A549 (cell line): Measurements from ENCODE around the gene AQP7. TPM values are rescaled to one million over a fixed set of nuclear protein-coding genes. Genes with fewer than 3 reads are reported as not detected.

ENCODE experiments used
- ATAC-seq, 2 experiments: fragments of 200-7000 bp in 1 of 2; fragments of >200 bp in 1 of 2; cut with Nextera tagmentation in 1 of 2; cut with Tn5 transposase in 1 of 2; 3 replicates each; pipeline versions ENCODE4 v1.8.0 to v1.9.1; 2018 to 2020; ENCODE audit warnings: mild to moderate bottlenecking in 1 of 2, moderate library complexity in 1 of 2
- CTCF ChIA-PET: fragments of 300-600 bp; sonication (Branson Sonifier 250); formaldehyde crosslinking; extraction: SDS; loops from one replicate; lab custom pipeline; 2021; ENCODE audit warnings: antibody characterized with exemption, inconsistent platforms; lab: Yijun Ruan, JAX
- POLR2A ChIA-PET: fragments of 350-600 bp; formaldehyde crosslinking; extraction: SDS; loops from one replicate; lab custom pipeline; 2021; ENCODE audit warnings: antibody characterized with exemption, inconsistent platforms; lab: Yijun Ruan, JAX
- DNase-seq, 2 experiments: peaks; one replicate each; pipeline versions ENCODE4 v3.0.0 to v3.0.0-alpha.2; 2011 to 2016; ENCODE audit warnings: low read depth in 1 of 2, low spot score in 1 of 2
- FAIRE-seq: peaks from 2 replicates; lab custom pipeline; 2011; peaks lifted over from hg19 to GRCh38; lab: Jason Lieb, UNC
- H3K27ac ChIP-seq, 2 experiments: fragments of >200 bp; sonication (Bioruptor Twin); formaldehyde crosslinking; 3 replicates each; pipeline ENCODE4 v1.5.1; 2016 to 2017
- H3K4me1 ChIP-seq: fragments of >200 bp; sonication (Bioruptor Twin); formaldehyde crosslinking; 3 replicates; pipeline ENCODE4 v1.6.1; 2016
- H3K4me2 ChIP-seq: fragments of >200 bp; sonication (Bioruptor Twin); formaldehyde crosslinking; 3 replicates; pipeline ENCODE4 v1.6.1; 2016
- H3K4me3 ChIP-seq: fragments of >200 bp; sonication (Bioruptor Twin); formaldehyde crosslinking; 3 replicates; pipeline ENCODE4 v1.5.1; 2016
- H3K9me3 ChIP-seq: fragments of >200 bp; sonication (Bioruptor Twin); formaldehyde crosslinking; 3 replicates; pipeline ENCODE4 v1.6.1; 2016
- CBX2 ChIP-seq: fragments of 200-600 bp; sonication (generic); IDR thresholded peaks from 2 replicates; pipeline ENCODE4 v1.6.1; 2016; ENCODE audit warnings: low read depth, mild to moderate bottlenecking, borderline replicate concordance
- EHMT2 ChIP-seq: fragments of 200-600 bp; sonication (generic); IDR thresholded peaks from 2 replicates; pipeline ENCODE4 v1.6.1; 2016; ENCODE audit warnings: antibody characterized with exemption, low read depth, mild to moderate bottlenecking, moderate library complexity
- ESRRA ChIP-seq: fragments of 150-350 bp; IDR thresholded peaks from 2 replicates; pipeline ENCODE4 v1.6.1; 2014; ENCODE audit warnings: mild to moderate bottlenecking, low read length, borderline replicate concordance
- FOSL2 ChIP-seq, 2 experiments: fragments of 450-650 bp in 1 of 2; fragments of >200 bp in 1 of 2; sonication (Bioruptor Twin) in 1 of 2; formaldehyde crosslinking; IDR thresholded peaks; 2 replicates each; pipeline versions ENCODE4 v1.5.0 to v1.6.1; 2016 to 2020; ENCODE audit warnings: mild to moderate bottlenecking in 1 of 2, moderate library complexity in 1 of 2
- HOXB5 ChIP-seq: fragments of 250-450 bp; sonication (Bioruptor Pico); IDR thresholded peaks from 2 replicates; pipeline ENCODE4 v1.5.0; 2020; ENCODE audit warnings: mild to moderate bottlenecking, moderate library complexity
- MYC ChIP-seq: IDR thresholded peaks from 2 replicates; pipeline ENCODE4 v1.6.1; 2012; ENCODE audit warnings: mild to moderate bottlenecking, inconsistent platforms, low read length, improper control_type of control experiment, borderline replicate concordance
- NPAS2 ChIP-seq: fragments of 250-450 bp; sonication (Bioruptor Pico); IDR thresholded peaks from 2 replicates; pipeline ENCODE4 v1.8.0; 2022; ENCODE audit warnings: mild to moderate bottlenecking, moderate library complexity, borderline replicate concordance
- PBX3 ChIP-seq: IDR thresholded peaks from 2 replicates; pipeline ENCODE4 v1.6.1; 2012
- RAD21 ChIP-seq, 2 experiments: fragments of >200 bp in 1 of 2; sonication (Bioruptor Twin) in 1 of 2; formaldehyde crosslinking in 1 of 2; IDR thresholded peaks in 1 of 2; conservative IDR thresholded peaks in 1 of 2; 2 replicates in 1 of 2; 3 replicates in 1 of 2; pipeline ENCODE4 v1.6.1; 2012 to 2018; ENCODE audit warnings: inconsistent platforms in 1 of 2
- RCOR1 ChIP-seq: fragments of 150-350 bp; IDR thresholded peaks from 2 replicates; pipeline ENCODE4 v1.6.1; 2014; ENCODE audit warnings: antibody characterized with exemption, low read length, low read depth
- TFCP2L1 ChIP-seq: fragments of 250-450 bp; sonication (Bioruptor Pico); IDR thresholded peaks from 2 replicates; pipeline ENCODE4 v1.5.0; 2021; ENCODE audit warnings: mild to moderate bottlenecking
- ZSCAN20 ChIP-seq: fragments of 250-450 bp; sonication (Bioruptor Pico); IDR thresholded peaks from 2 replicates; pipeline ENCODE4 v1.8.0; 2022; ENCODE audit warnings: mild to moderate bottlenecking, moderate library complexity
- WGBS: methylation state at CpG from one replicate; pipeline ENCODE4 v1.1.6; 2017; ENCODE audit errors: missing lambda C conversion rate; 5-methylcytosine and 5-hydroxymethylcytosine counted together
- polyA plus RNA-seq, 4 experiments: library from polyadenylated mRNA; depleted of rRNA in 3 of 4; stranded (reverse); fragments of >200 nt; fragmentation: RNase III in 1 of 4; extraction: RNeasy Plus Mini Kit Qiagen cat#74134 plus additional on column Dnase treatment in 1 of 4; gene quantifications; 2 replicates in 3 of 4; 3 replicates in 1 of 4; pipeline ENCODE4 v1.2.3, GENCODE V29; 2011 to 2017
- TF ChIP-seq, protein P1 (sequence below): IDR thresholded peaks from 2 replicates; pipeline ENCODE4 v1.6.1; 2012
- TF ChIP-seq, protein P2 (sequence below): fragments of 200-600 bp; sonication (generic); IDR thresholded peaks from 2 replicates; pipeline ENCODE4 v1.6.1; 2016; ENCODE audit warnings: antibody characterized with exemption, mild to moderate bottlenecking, moderate library complexity
- TF ChIP-seq, protein P3 (sequence below): fragments of 150-350 bp; IDR thresholded peaks from 2 replicates; pipeline ENCODE4 v1.6.1; 2014; ENCODE audit warnings: low read depth, mild to moderate bottlenecking, low read length
- TF ChIP-seq, protein P4 (sequence below): fragments of 450-650 bp; IDR thresholded peaks from 2 replicates; pipeline ENCODE4 v1.6.1; 2014; ENCODE audit warnings: antibody characterized with exemption

The AQP7 gene
- polyA plus RNA-seq, 2 of the 4 experiments (the other 2 are of a cell fraction) = 0.61 to 1.1 TPM

DNA sequence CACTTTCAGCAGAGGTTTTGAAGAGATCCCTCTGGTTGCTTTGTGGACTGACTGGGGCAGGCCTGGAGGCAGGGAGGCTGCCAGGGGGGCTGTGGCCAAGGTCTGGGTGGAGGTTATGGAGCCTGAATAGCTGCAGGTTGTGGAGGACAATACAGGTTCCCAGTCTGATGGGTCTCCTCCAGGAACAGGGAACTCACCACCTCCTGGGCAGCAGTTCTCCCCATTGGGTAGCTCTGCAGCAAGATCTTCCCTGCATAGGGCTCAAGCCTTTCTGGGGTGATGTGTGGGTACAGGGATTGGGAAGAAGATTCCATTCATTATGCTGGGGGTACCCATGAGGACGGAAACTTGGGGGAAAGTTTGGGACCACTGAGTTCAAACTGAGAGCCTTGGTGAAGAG is 38.2 kb upstream of the AQP7 start:
- no peaks in the 10 kb centered on the region for H3K9me3 ChIP-seq
- H3K4me2 ChIP-seq = no peak overlapping the region
- POLR2A ChIA-PET = no interaction called here
- H3K4me3 ChIP-seq = no peak overlapping the region
- FAIRE-seq (no peak), ATAC-seq (no peak), DNase-seq (no peak)
- peak overlapping the region in 1 of 2 experiments; percentile 51; a peak in 2 of 6 replicates for H3K27ac ChIP-seq
- peaks cover 54% of the 10 kb centered on the region for H3K4me1 ChIP-seq
- CTCF ChIA-PET = interaction anchor here (1.0 to 41.9 kb wide), 4 partner anchors 22 to 49 kb away, joined by 3 to 834 read pairs (median 16); partner anchors contain the start of genes AQP3 and NOL6
- TF ChIP-seq TFCP2L1 (CRISPR knock-in tag) = no peak
- no peak for TF ChIP-seq HOXB5 (CRISPR knock-in tag)
- TF ChIP-seq NPAS2 (CRISPR knock-in tag) = no peak
- TF ChIP-seq, protein P1, sequence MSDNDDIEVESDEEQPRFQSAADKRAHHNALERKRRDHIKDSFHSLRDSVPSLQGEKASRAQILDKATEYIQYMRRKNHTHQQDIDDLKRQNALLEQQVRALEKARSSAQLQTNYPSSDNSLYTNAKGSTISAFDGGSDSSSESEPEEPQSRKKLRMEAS = no peak
- TF ChIP-seq PBX3 = no peak
- TF ChIP-seq ESRRA = no peak
- TF ChIP-seq RAD21 (conservative IDR thresholded peaks at IDR 0.05 in 1 of 2, IDR thresholded peaks at IDR 0.05 in 1 of 2) = no peak
- TF ChIP-seq, protein P2, sequence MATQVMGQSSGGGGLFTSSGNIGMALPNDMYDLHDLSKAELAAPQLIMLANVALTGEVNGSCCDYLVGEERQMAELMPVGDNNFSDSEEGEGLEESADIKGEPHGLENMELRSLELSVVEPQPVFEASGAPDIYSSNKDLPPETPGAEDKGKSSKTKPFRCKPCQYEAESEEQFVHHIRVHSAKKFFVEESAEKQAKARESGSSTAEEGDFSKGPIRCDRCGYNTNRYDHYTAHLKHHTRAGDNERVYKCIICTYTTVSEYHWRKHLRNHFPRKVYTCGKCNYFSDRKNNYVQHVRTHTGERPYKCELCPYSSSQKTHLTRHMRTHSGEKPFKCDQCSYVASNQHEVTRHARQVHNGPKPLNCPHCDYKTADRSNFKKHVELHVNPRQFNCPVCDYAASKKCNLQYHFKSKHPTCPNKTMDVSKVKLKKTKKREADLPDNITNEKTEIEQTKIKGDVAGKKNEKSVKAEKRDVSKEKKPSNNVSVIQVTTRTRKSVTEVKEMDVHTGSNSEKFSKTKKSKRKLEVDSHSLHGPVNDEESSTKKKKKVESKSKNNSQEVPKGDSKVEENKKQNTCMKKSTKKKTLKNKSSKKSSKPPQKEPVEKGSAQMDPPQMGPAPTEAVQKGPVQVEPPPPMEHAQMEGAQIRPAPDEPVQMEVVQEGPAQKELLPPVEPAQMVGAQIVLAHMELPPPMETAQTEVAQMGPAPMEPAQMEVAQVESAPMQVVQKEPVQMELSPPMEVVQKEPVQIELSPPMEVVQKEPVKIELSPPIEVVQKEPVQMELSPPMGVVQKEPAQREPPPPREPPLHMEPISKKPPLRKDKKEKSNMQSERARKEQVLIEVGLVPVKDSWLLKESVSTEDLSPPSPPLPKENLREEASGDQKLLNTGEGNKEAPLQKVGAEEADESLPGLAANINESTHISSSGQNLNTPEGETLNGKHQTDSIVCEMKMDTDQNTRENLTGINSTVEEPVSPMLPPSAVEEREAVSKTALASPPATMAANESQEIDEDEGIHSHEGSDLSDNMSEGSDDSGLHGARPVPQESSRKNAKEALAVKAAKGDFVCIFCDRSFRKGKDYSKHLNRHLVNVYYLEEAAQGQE = no peak
- no peak for TF ChIP-seq FOSL2 (IDR thresholded peaks at IDR 0.05)
- no peak for TF ChIP-seq FOSL2 (CRISPR knock-in tag; IDR thresholded peaks at IDR 0.05)
- no peak for TF ChIP-seq ZSCAN20 (CRISPR knock-in tag)
- TF ChIP-seq, protein P3, sequence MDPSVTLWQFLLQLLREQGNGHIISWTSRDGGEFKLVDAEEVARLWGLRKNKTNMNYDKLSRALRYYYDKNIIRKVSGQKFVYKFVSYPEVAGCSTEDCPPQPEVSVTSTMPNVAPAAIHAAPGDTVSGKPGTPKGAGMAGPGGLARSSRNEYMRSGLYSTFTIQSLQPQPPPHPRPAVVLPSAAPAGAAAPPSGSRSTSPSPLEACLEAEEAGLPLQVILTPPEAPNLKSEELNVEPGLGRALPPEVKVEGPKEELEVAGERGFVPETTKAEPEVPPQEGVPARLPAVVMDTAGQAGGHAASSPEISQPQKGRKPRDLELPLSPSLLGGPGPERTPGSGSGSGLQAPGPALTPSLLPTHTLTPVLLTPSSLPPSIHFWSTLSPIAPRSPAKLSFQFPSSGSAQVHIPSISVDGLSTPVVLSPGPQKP = no peak
- no peak for TF ChIP-seq RCOR1
- no peak for TF ChIP-seq MYC
- no peak for TF ChIP-seq CBX2
- TF ChIP-seq EHMT2 = no peak
- 93% methylated on average over 1 of the region's 1 CpG for WGBS

DNA sequence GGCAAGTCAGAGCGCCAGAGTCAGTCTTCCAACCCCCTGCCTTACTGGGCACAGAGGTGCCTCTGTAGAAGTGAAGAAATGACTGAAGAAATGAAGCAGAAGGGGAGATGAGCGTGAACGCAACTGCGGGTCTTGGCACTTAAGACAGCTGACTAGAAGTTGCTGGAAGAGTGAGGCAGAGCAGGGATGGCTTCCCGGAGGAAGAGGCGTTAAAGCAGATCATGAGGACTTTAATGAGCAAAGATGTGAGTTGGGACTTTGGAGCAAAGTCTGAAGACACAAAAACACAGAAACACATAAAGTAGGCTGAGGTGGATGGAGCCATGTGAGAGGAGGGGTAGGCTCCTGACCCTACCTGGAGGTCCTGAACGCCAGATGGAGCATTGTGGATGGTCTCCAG is 37.8 kb upstream of the AQP7 start:
- Histone ChIP-seq H3K9me3 (no peaks in the 10 kb centered on the region), H3K4me3 (no peak overlapping the region), H3K27ac (peak overlapping the region in 1 of 2 experiments; percentile 51; a peak in 2 of 6 replicates)
- 91% methylated on average over 7 of the region's 7 CpGs for WGBS
- no peak for ATAC-seq
- TF ChIP-seq, protein P4, sequence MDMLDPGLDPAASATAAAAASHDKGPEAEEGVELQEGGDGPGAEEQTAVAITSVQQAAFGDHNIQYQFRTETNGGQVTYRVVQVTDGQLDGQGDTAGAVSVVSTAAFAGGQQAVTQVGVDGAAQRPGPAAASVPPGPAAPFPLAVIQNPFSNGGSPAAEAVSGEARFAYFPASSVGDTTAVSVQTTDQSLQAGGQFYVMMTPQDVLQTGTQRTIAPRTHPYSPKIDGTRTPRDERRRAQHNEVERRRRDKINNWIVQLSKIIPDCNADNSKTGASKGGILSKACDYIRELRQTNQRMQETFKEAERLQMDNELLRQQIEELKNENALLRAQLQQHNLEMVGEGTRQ = no peak
- TF ChIP-seq, all 56 proteins: peak for 0
- H3K4me1 ChIP-seq = peaks cover 54% of the 10 kb centered on the region
- no peak for DNase-seq
- H3K4me2 ChIP-seq = 0 out of 3 replicates have a peak overlapping the region, but pooled peaks have one; percentile 21
- CTCF ChIA-PET = interaction anchor here (0.8 to 41.9 kb wide), 6 partner anchors 18 to 49 kb away, joined by 3 to 834 read pairs (median 3); partner anchors contain the start of genes AQP3 and NOL6
- FAIRE-seq = no peak
- POLR2A ChIA-PET = no interaction called here
